HEK293T (cell line): ENCODE results near the gene SLC24A4.

ENCODE experiments used
- CTCF ChIA-PET: fragments of 350-600 bp; formaldehyde crosslinking; extraction: SDS; loops from one replicate; lab custom pipeline; 2021; ENCODE audit warnings: antibody characterized with exemption, inconsistent platforms; lab: Yijun Ruan, JAX
- POLR2A ChIA-PET: fragments of 350-600 bp; formaldehyde crosslinking; extraction: SDS; loops from one replicate; lab custom pipeline; 2020; ENCODE audit warnings: antibody characterized with exemption, inconsistent platforms; lab: Yijun Ruan, JAX
- DNase-seq: peaks from one replicate; pipeline ENCODE4 v3.0.0; 2012; ENCODE audit warnings: mixed read lengths; ENCODE audit errors: extremely low spot score
- ARNT ChIP-seq: fragments of 450-650 bp; IDR thresholded peaks from 2 replicates; pipeline ENCODE4 v1.6.1; 2017; ENCODE audit warnings: mild to moderate bottlenecking
- BHLHE40 ChIP-seq: fragments of 450-650 bp; IDR thresholded peaks from 2 replicates; pipeline ENCODE4 v1.6.1; 2016; ENCODE audit warnings: mild to moderate bottlenecking, moderate library complexity, borderline replicate concordance
- CTBP1 ChIP-seq: fragments of 450-650 bp; IDR thresholded peaks from 2 replicates; pipeline ENCODE4 v1.6.1; 2016; ENCODE audit warnings: borderline replicate concordance
- ELF4 ChIP-seq: fragments of 450-650 bp; IDR thresholded peaks from 2 replicates; pipeline ENCODE4 v1.6.1; 2017; ENCODE audit warnings: antibody characterized with exemption
- FOXA1 ChIP-seq: fragments of 450-650 bp; IDR thresholded peaks from 2 replicates; pipeline ENCODE4 v1.6.1; 2016; ENCODE audit warnings: mild to moderate bottlenecking
- FOXK2 ChIP-seq: fragments of 450-650 bp; IDR thresholded peaks from 2 replicates; pipeline ENCODE4 v1.6.1; 2016; ENCODE audit warnings: mild to moderate bottlenecking
- FOXM1 ChIP-seq: fragments of 450-650 bp; IDR thresholded peaks from 2 replicates; pipeline ENCODE4 v1.6.1; 2017; ENCODE audit warnings: mild to moderate bottlenecking, borderline replicate concordance
- HDGF ChIP-seq: fragments of 450-650 bp; IDR thresholded peaks from 2 replicates; pipeline ENCODE4 v1.6.1; 2017; ENCODE audit warnings: antibody characterized with exemption, borderline replicate concordance
- L3MBTL2 ChIP-seq: fragments of 450-650 bp; conservative IDR thresholded peaks from 2 replicates; pipeline ENCODE4 v1.6.1; 2016; ENCODE audit warnings: mild to moderate bottlenecking
- LEF1 ChIP-seq: fragments of 450-650 bp; IDR thresholded peaks from 2 replicates; pipeline ENCODE4 v1.6.1; 2017; ENCODE audit warnings: mild to moderate bottlenecking, borderline replicate concordance
- NFRKB ChIP-seq: fragments of 450-650 bp; IDR thresholded peaks from 2 replicates; pipeline ENCODE4 v1.6.1; 2016; ENCODE audit warnings: mild to moderate bottlenecking, moderate library complexity
- SP1 ChIP-seq: fragments of 450-650 bp; IDR thresholded peaks from 2 replicates; pipeline ENCODE4 v1.6.1; 2017
- SUZ12 ChIP-seq: fragments of 450-650 bp; IDR thresholded peaks from 2 replicates; pipeline ENCODE4 v1.6.1; 2016; ENCODE audit warnings: mild to moderate bottlenecking
- TARDBP ChIP-seq: fragments of 450-650 bp; IDR thresholded peaks from 2 replicates; pipeline ENCODE4 v1.6.1; 2016
- ZNF384 ChIP-seq: fragments of 450-650 bp; IDR thresholded peaks from 2 replicates; pipeline ENCODE4 v1.6.1; 2016
- TF ChIP-seq, protein P1 (sequence below): fragments of 450-650 bp; IDR thresholded peaks from 2 replicates; pipeline ENCODE4 v1.6.1; 2016

The SLC24A4 gene

GRCh38 chr14:92516966-92517506 is 194.1 kb downstream of the SLC24A4 start:
- TF ChIP-seq NFRKB = no peak
- no peak for TF ChIP-seq BHLHE40
- no peak for TF ChIP-seq ARNT
- no peak for TF ChIP-seq SUZ12
- TF ChIP-seq ZNF384 = no peak
- TF ChIP-seq, protein P1, sequence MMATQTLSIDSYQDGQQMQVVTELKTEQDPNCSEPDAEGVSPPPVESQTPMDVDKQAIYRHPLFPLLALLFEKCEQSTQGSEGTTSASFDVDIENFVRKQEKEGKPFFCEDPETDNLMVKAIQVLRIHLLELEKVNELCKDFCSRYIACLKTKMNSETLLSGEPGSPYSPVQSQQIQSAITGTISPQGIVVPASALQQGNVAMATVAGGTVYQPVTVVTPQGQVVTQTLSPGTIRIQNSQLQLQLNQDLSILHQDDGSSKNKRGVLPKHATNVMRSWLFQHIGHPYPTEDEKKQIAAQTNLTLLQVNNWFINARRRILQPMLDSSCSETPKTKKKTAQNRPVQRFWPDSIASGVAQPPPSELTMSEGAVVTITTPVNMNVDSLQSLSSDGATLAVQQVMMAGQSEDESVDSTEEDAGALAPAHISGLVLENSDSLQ = no peak
- no peak for TF ChIP-seq LEF1
- no peak for TF ChIP-seq FOXA1
- TF ChIP-seq FOXK2 = no peak
- TF ChIP-seq HDGF = no peak
- TF ChIP-seq TARDBP = no peak
- TF ChIP-seq FOXM1 = no peak
- TF ChIP-seq L3MBTL2 = no peak
- no peak for TF ChIP-seq SP1
- TF ChIP-seq ELF4 = no peak
- no peak for TF ChIP-seq CTBP1
- DNase-seq = no peak
- CTCF ChIA-PET = interaction anchor here (1.0 kb wide), 1 partner anchor 16 kb away, joined by 3 read pairs; no protein-coding TSS in a partner anchor
- POLR2A ChIA-PET = no interaction called here

DNA sequence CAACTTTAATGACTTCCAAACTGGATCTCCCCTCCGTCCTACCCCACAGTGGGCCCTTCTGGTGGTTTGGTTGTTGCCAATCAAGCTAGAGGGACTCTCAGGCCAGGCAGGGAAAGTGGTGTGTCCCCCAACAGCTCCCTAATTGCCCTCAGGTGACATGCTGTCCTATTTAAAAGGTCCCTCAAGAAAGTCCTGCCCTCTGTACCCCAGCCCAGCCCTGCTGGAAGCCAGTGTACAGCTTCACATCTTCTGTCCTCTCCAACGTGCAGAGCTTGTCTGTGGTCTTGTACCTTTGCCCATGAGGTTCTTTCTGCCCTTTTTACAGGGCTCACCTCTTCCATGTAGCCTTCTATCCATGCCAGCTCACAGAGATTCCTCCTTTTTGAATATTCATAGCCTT is 194.8 kb downstream of the SLC24A4 start:
- POLR2A ChIA-PET = no interaction called here
- TF ChIP-seq, protein P1 = no peak
- TF ChIP-seq FOXA1 (no peak), HDGF (no peak), TARDBP (no peak), NFRKB (no peak), FOXM1 (no peak), SUZ12 (no peak), FOXK2 (no peak), ELF4 (no peak), ARNT (no peak), CTBP1 (no peak), LEF1 (no peak), L3MBTL2 (no peak), BHLHE40 (no peak), ZNF384 (no peak), SP1 (no peak)
- CTCF ChIA-PET = no interaction called here
- DNase-seq = no peak

GRCh38 chr14:92519246-92520101 is 196.5 kb downstream of the SLC24A4 start:
- POLR2A ChIA-PET = no interaction called here
- TF ChIP-seq LEF1 (no peak), ARNT (no peak), FOXK2 (no peak), TARDBP (no peak), SUZ12 (no peak), BHLHE40 (no peak), ZNF384 (no peak), SP1 (no peak), NFRKB (no peak), FOXM1 (no peak), CTBP1 (no peak), ELF4 (no peak)
- TF ChIP-seq, protein P1 = no peak
- no peak for DNase-seq
- CTCF ChIA-PET = interaction anchor here (0.6 kb wide), 1 partner anchor 71 kb away, joined by 3 read pairs; no protein-coding TSS in a partner anchor

DNA sequence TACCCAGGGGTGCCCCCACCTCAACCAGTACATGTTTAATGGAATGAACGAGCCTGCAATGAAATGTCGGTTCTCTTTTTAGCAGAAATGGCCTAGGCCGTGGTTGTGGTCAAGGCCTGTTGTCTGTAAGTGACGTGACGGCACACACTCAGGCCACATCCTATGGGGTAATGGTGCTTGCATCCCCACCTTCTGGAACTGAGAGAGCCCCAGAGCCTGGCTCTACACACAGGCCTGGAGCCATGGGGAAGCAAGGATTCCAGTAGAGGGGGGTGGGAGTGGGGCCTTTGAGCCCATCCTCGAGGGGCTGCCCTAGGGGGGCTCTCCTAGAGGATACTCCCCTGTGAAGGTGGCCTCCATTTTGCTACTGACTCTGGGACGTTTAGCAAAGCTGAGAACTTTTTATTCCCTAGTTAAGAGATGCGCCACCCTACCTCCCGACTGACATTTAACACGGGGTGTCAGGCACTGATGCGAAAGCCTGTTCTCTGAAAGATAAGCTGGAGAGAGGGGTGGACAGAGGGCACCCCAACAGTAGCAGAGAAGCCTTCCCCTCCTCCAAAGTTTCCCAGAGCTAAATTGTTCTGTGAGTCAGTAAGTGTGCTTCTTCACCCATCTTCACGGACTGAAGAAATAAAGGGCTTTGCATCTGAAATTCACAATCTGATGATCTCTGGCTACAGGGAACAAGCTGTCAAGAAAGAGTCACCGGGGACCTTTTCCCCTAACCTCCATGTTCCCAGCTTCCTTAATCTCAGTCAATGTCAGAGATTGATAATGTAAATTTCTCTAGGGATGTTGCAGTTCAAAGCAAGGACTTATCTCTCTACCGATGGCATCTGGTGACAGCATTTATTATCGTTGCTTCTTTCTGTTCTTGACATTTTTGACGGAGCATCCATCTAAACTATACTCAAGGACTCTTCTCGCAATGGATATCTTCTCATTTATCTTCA is 197.4 kb downstream of the SLC24A4 start:
- CTCF ChIA-PET = no interaction called here
- TF ChIP-seq SUZ12 (no peak), ARNT (no peak)
- POLR2A ChIA-PET = no interaction called here
- no peak for DNase-seq

- ChIA-PET POLR2A (no interaction called here), CTCF (no interaction called here)
- DNase-seq = no peak
- TF ChIP-seq BHLHE40 (no peak), FOXA1 (no peak), ARNT (no peak)
Measured at GRCh38 chr14:92521058-92521415, 198.1 kb downstream of the SLC24A4 start.

GRCh38 chr14:92523752-92524151 is 200.8 kb downstream of the SLC24A4 start:
- DNase-seq = no peak
- ChIA-PET CTCF (interaction anchor here (0.7 kb wide), 2 partner anchors 378 to 1937 kb away, joined by 3 to 4 read pairs; no protein-coding TSS in a partner anchor), POLR2A (no interaction called here)

More at GRCh38 chr14:92523752-92524151, 200.8 kb downstream of the SLC24A4 start:
- no peak for TF ChIP-seq HDGF
- TF ChIP-seq FOXA1 = no peak
- no peak for TF ChIP-seq LEF1
- no peak for TF ChIP-seq NFRKB
- TF ChIP-seq CTBP1 = no peak
- TF ChIP-seq SUZ12 = no peak
- TF ChIP-seq FOXK2 = no peak
- TF ChIP-seq SP1 = no peak
- TF ChIP-seq L3MBTL2 = no peak
- TF ChIP-seq ELF4 = no peak
- TF ChIP-seq FOXM1 = no peak
- TF ChIP-seq ZNF384 = no peak
- TF ChIP-seq, protein P1 = no peak
